Gastrocnemius medialis (tissue), 4 donors: ENCODE data around the gene ANKRD2.

Experiments used
- CTCF ChIP-seq, 5 experiments: fragments of 450-650 bp in 3 of 5; fragments of 200-600 bp in 2 of 5; sonication (generic) in 2 of 5; IDR thresholded peaks in 4 of 5; conservative IDR thresholded peaks in 1 of 5; 1 replicate in 4 of 5; 2 replicates in 1 of 5; pipeline ENCODE4 v1.5.1; 2016 to 2019; ENCODE audit warnings: antibody characterized with exemption in 5 of 5, mild to moderate bottlenecking in 3 of 5, moderate library complexity in 3 of 5
- POLR2A ChIP-seq, 2 donors: fragments of 450-650 bp; IDR thresholded peaks; one replicate each; pipeline ENCODE4 v1.6.1; 2017; ENCODE audit warnings: antibody characterized with exemption in 2 of 2, mild to moderate bottlenecking in 2 of 2, moderate library complexity in 2 of 2

- no peak for TF ChIP-seq CTCF (IDR thresholded peaks at IDR 0.05 in 4 of 5, conservative IDR thresholded peaks at IDR 0.05 in 1 of 5)
- TF ChIP-seq POLR2A (IDR thresholded peaks at IDR 0.05), result no peak
These were observed 38.7 kb upstream of the ANKRD2 start for GRCh38 chr10:97533888-97534287.
